H1 (cell line): ENCODE measurements around the gene ARHGEF28.

ENCODE experiments used
- CREB1 ChIP-seq: IDR thresholded peaks from 2 replicates; pipeline ENCODE4 v1.6.1; 2012; ENCODE audit warnings: inconsistent platforms
- CTCF ChIP-seq, 3 experiments: IDR thresholded peaks; 1 replicate in 2 of 3; 2 replicates in 1 of 3; pipeline versions ENCODE4 v1.5.1 to v1.6.1; 2011; ENCODE audit warnings: low read length in 3 of 3, mild to moderate bottlenecking in 3 of 3, inconsistent platforms in 2 of 3, low read depth in 1 of 3, moderate library complexity in 1 of 3; ENCODE audit not compliant: insufficient read depth in 1 of 3; ENCODE audit errors: control extremely low read depth in 1 of 3
- EP300 ChIP-seq, 2 experiments: IDR thresholded peaks; 1 replicate in 1 of 2; 2 replicates in 1 of 2; pipeline ENCODE4 v1.6.1; 2011 to 2012; ENCODE audit warnings: low read depth in 2 of 2, low read length in 2 of 2, mild to moderate bottlenecking in 2 of 2, borderline replicate concordance in 1 of 2, inconsistent platforms in 1 of 2, moderate library complexity in 1 of 2
- EZH2 ChIP-seq: fragments of 200-600 bp; sonication (generic); IDR thresholded peaks from 2 replicates; pipeline ENCODE4 v1.7.1; 2012; ENCODE audit warnings: low read depth, mild to moderate bottlenecking, moderate library complexity, low read length, inconsistent platforms; ENCODE audit not compliant: severe bottlenecking
- JUN ChIP-seq: IDR thresholded peaks from 2 replicates; pipeline ENCODE4 v1.6.1; 2011; ENCODE audit warnings: low read depth, mild to moderate bottlenecking, improper control_type of control experiment, low read length
- POLR2A ChIP-seq, 2 experiments: IDR thresholded peaks; 1 replicate in 1 of 2; 2 replicates in 1 of 2; pipeline ENCODE4 v1.6.1; 2011; ENCODE audit warnings: low read depth in 2 of 2, low read length in 2 of 2, mild to moderate bottlenecking in 2 of 2; ENCODE audit errors: control extremely low read depth in 1 of 2
- POLR2AphosphoS5 ChIP-seq: IDR thresholded peaks from 2 replicates; pipeline ENCODE4 v1.6.1; 2011; ENCODE audit warnings: low read depth, low read length
- TAF7 ChIP-seq: optimal IDR thresholded peaks from 2 replicates; pipeline ENCODE3; 2011; ENCODE audit warnings: low read depth, mild to moderate bottlenecking, inconsistent platforms, low read length, moderate library complexity, borderline replicate concordance
- USF2 ChIP-seq: IDR thresholded peaks from 2 replicates; pipeline ENCODE4 v1.6.1; 2011; ENCODE audit warnings: low read length, improper control_type of control experiment

- no peak for TF ChIP-seq CTCF (IDR thresholded peaks at IDR 0.05; ENCODE audit: control extremely low read depth in 1 of 3, insufficient read depth in 1 of 3, low read depth in 1 of 3, low read length in 3 of 3)
- TF ChIP-seq EZH2 = no peak
- no peak for TF ChIP-seq CREB1
- no peak for TF ChIP-seq POLR2A (IDR thresholded peaks at IDR 0.05; ENCODE audit: control extremely low read depth in 1 of 2, low read depth in 2 of 2, low read length in 2 of 2)
- no peak for TF ChIP-seq TAF7
- TF ChIP-seq POLR2AphosphoS5 = no peak
- no peak for TF ChIP-seq JUN
- TF ChIP-seq USF2 = no peak
- no peak for TF ChIP-seq EP300 (IDR thresholded peaks at IDR 0.05; ENCODE audit: borderline replicate concordance in 1 of 2, low read depth in 2 of 2, low read length in 2 of 2)
Measured at GRCh38 chr5:73977146-73977545, 351.1 kb downstream of the ARHGEF28 start.
